CD4-positive, alpha-beta T cell treated with Interleukin-2 at 100 ng/mL for 4 hours (primary cell): Measurements from ENCODE around the gene AIFM1.
"Not testable (repeated sequence)": the region's sequence is repeated elsewhere in the genome, so short reads cannot be mapped to it uniquely, and the experiment has no call there.

ENCODE experiments used
- DNase-seq: peaks from one replicate; pipeline ENCODE4 v3.0.0-alpha.2; 2020; ENCODE audit warnings: low spot score

Gene AIFM1

DNA sequence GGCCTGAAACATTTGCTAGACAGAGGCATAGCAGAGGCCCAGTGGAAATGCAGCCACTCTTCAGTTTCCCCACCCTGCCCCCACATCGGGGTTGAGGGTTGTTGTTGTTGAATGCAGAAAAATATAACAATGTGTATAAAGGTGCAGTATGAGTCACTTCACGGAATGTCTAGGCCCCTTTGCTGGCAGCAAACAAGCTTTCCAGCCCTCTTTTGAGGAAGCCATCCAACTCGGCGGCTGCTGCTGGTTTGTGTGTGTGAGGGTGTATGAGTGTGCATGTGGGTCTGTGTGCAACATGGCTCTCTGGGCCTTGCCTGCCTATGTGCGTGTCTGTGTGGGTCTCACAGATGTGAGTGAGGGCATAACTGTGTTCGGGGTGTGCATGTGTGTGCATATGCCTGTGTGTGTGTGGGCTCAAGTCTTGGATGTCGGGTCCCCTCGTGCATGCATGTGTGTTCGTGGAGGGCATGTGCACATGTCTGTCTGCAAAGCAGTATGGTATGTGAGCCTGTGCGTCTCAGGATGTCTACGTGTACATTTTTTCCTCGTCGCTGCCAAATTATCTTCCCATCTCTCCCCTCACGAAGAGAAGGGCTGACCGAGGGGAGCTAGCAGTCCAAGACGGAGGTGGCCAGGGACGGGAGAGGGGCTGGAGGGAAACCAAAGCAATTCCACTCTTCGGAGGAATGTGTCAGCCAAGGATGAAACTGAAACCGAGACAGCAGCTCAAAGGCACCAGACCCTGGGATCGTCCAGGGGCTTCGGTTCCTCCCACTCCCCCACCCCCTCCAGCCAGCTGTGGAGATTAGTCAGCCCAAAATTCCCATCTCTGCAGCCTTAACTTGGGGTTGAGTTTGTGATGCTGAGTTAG is 47.0 kb downstream of the AIFM1 start:
- DNase-seq = peak; percentile 42

DNA sequence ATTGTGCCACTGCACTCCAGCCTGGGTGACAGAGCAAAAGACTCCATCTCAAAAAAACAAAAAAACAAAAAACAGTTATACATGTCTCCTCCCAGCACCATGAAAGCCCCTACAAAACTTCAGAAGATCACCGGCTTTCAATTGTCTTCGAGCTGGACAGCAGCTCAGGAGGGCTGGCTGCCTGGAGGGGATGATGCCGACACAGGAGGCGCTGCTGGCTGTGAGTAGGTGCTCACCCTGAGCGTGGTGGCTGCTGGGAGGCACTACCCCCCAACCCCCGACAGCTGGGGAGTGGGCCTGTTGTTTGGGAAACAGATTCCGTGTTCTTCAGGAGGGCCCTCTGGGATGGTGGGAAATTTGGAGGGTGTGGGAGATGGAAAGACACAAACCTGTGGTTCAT is 48.5 kb downstream of the AIFM1 start:
- no peak for DNase-seq

DNA sequence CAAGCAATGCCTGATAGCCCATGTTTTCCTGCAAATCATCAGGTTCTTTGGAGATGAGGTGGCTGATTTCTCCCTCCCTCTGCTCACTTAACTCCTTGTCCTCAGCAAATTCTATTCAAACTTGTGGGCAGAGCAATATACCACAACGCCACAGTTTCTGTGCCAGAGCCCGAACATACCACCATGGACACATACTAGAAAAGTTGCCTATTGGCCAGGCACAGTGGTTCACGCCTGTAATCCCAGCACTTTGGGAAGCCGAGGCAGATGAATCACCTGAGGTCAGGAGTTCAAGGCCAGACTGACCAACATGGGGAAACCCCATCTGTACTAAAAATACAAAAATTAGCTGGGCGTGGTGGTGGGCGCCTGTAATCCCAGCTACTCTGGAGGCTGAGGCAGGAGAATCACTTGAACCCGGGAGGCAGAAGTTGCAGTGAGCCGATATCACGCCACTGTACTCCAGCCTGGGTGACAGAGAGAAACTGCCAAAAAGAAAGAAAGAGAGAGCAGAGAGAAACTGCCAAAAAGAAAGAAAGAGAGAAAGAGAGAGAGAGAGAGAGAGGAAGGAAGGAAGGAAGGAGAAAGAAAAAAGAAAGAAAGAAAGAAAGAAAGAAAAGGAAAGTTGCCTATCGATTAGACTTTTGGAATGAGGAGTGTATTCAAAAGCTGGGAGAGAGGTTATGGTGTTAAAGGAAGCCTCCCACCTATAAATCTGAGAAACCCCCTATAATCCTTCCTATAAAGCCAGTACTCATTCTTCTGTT is 50.3 kb downstream of the AIFM1 start:
- not testable (repeated sequence) for DNase-seq

- DNase-seq = no peak
These were observed 51.5 kb downstream of the AIFM1 start for GRCh38 chrX:130114141-130114588.

DNA sequence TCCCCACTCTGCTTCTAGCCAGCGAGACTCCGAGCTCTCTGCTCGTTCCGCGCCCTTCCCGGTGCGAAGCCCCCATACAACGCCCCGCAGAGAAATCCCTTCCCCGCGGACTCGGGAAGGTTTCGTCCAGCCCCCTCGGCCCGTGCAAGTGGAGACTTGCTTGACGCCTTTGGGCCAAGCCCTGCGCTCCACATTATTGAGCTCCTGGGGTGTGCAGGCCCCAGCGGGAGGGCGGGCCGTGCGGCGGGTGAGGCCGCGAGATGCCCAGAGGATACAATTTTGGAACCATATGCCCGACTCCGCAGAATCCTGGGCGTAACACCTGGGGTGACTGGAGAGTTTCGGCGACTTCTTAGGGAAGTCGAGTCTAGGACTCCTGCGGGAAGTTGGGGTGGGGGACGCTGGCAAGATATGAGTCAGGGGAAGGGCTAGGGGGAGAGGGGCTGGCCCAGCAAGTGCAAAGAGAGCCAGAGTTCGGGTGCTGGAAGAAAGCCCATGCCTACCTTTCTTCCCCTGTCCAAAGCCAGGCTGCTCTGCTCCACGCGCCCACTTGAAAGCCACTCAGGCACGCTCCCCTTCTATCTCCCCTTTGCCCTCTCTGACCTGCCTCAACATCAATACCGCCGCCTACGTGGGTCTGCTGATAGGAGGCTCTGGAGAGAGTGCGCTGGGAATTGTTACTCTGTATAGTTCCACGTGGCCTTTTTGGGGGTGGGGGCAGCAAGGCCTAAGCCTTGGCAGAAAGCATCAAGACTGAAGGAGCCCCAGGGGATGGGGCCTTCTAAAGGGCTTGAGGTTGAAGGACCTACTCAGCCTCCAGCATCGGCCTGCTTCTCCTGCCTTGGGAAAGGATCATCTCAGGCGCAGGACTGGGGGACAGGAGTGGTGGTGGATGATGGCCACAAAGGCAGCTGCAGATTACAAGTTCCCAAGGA is 54.2 kb downstream of the AIFM1 start:
- no peak for DNase-seq

GRCh38 chrX:130110379-130111219 is 55.0 kb downstream of the AIFM1 start, which contains the start of gene ELF4:
Gene ELF4, minus strand, starts transcription at chrX:130110497. Its CDS starts 29,167 bp downstream, at chrX:130081330.
- peak; percentile 67 for DNase-seq

DNA sequence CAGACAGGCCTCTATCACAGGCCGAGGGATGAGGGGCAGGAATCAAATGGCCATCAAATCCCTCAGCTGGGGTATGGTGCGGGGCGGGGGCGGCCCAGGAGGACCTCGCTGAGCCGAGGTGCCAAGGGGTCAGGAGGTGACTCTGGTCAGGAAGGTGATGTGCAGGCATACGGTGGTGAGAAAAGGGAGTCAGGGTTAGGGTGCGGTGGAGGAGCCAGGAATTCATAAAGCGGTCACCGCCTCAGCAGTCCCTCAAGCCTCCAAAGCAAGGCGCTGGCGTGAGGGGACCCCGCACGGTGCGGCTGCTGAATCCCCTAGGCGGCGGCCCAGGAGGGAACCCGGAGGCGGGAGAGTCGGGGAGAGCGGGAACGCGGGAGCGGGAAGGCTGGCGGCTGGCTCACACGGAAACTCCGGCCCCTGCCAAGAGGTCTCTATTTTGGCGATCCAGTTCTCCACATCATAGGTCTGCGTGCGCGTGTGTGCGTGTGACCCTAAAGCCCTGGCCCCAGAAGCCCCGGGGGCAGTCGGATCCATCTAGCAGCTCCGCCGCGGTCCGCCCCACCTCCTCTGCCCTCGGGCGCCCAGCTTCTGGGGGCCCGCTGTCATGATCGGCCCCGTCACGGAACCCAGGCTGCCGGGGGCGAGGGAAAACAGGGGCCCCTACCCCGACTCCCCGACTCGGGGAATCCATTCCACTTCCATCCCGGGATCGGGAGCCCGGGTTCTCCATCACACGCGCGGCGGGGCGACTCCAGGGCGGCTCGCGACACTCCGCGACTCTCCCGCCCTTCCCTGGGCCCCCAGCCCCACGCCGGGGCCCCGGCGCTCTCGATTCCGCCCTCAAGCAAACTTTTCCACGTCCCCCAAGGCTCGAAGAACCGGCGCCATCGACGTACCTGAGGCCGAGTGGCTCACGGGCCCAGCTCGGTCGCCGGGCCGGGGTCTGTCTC is 55.9 kb downstream of the AIFM1 start:
- no peak for DNase-seq

DNA sequence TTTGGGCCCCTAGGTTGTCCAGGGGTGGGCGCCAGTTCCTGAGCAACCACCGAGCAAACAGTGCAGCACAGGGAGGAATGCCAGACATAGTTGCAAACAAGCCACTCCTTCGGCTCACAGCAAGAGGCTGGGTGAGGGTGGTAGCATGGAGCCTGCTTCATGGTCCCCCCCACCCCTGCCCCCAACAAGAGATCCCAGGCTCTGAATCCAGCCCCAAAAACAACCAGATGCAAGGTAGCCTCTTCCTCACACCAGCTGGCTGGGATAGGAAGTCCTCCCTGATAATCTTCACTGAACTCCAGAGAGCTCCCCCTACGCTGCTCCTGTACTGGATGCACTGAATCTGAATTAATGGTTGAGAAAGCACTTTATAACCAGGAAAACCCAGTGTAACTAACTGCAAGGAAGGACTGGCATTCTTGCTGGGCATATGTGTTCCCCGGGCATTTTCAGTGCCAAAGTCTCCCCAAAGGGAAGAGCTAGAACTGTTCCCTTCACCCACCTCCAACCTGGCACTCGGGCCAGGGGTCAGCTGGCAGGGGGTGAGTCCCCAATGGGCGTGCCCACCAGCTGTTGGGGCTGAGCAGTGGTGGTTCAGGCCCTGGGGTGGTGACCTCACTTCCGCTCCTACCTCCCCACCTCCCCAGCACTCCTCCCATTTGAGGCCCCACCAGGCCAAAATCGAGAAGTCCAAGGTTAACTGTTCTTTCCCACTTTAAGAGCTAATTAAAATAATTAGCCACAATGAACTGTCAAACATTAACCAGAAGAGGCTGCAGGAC is 56.8 kb downstream of the AIFM1 start:
- DNase-seq = peak; percentile 37

GRCh38 chrX:130106071-130106470 is 59.6 kb downstream of the AIFM1 start:
- DNase-seq = no peak

- no peak for DNase-seq
These were observed 60.4 kb downstream of the AIFM1 start for GRCh38 chrX:130105244-130105643.

DNA sequence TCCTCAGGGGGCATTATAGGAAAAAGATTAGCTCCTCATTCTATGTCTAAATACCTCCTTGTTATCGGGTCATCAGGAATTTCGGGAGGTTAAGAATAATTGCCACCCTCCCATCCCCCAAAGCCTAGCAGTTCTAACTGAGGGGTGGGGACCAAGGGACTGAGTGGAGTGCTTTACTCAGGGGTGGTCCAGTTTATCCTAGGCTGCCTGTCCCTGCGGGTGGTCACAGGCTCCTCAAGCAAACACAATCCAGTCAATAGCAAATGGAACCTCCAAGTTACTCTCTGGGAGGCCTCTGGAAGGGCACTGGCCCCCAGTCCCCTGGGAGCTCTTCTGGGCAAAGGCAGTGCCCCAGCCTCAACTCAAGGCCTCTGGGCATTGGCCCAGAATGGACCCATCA is 62.0 kb downstream of the AIFM1 start:
- no peak for DNase-seq

- DNase-seq = no peak
These were observed 65.5 kb downstream of the AIFM1 start for GRCh38 chrX:130100180-130100579.

DNA sequence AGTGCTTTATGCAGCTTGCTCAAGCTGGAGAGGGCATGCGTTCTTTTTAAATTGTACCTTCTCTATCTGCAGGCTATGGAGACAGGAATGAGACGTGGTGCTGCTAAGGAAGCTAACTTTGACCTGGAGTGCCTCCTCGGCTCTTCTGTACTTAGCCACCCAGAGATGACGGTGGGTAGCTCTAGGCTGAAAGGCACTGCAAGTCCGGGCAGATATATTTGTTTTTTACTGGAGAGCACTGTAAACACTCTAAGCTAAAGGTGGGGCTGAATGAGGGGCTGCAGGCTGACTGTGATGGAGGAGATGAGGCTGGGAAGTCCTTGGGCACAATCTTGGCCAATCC is 67.5 kb downstream of the AIFM1 start:
- DNase-seq = no peak

- no peak for DNase-seq
These were observed 68.0 kb downstream of the AIFM1 start for GRCh38 chrX:130097507-130098209.

DNA sequence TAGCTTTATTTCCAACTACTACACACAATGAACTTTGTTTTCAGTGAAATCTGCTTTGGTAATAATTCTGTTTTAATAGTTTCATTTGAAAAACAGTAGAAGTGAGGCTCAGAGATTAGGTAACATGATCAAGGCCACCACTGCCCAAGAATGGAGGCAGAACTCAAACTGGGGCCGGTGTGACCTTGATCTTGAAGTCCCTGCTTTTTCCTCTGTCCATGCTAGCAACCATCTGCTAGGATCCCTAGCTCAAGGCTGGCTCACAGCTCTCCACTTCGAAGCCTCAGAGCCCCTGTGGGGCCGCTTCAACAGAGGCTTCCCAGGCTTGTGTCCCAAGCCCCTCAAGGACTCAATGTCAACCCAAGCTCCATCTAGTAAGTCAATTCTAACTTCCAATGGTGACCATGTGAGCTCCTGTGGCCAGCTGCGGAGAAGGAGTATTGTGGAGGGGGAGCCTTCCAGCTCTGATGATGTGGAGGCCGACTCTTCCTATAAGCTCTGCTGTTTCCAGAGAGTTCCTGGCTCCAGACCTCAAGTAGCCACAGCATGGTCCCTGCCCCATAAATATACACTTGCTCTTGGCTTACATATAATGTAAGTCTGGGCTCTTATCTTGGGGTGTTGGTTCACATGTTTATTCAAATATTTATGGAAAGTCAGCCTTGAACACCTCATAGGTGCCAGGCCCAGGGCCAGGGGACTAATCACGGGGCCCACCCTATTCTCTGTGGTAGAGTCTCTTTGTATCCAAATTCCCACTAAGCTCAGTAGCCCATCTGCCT is 70.2 kb downstream of the AIFM1 start:
- no peak for DNase-seq

DNA sequence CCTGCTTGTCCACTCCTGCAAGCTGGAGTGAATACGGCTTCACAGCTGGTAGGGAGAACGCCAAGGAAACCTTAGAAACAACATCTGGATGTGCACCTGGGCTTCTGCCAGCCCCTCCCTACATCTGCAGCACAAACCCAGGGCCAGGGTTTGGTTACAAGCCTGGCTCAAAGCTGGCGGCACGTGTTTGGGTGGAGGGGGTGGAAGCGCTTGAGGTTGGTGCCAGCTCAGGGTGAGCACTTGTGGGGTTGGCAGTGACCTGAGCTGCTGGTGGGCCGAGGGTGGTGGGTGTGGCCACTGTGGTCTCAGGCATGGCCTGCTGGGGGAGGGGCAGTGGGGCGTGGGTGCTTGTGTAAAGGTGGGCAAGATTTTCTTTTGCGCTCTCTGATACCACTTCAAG is 70.9 kb downstream of the AIFM1 start:
- DNase-seq = no peak

DNA sequence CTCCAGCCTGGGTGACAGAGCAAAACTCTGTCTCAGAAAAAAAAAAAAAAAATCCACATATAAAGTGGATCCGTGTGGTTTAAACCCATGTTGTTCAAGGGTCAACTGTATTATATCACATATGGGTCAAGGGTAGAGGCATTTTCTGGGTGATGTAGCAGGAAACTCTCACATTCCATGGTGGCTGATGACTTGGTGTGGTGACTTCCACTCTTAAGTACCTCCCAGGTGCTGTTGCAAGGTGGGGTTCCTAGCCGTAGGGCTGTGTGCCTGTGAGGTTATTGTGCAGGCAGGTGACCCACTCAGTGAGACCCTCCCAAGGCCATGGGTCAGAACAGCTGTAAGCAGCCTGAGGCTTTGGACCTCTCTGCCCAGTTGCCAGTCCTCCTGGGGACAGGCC is 72.4 kb downstream of the AIFM1 start:
- DNase-seq = no peak
